HUDEP-2 (cell line): ENCODE measurements around the gene KRT34.

Experiments
- DNase-seq, 76 experiments: peaks; one replicate each; lab custom pipeline; 2025; ENCODE audit not compliant: unreplicated experiment in 76 of 76; lab: John Stamatoyannopoulos, UW

Gene KRT34

DNA sequence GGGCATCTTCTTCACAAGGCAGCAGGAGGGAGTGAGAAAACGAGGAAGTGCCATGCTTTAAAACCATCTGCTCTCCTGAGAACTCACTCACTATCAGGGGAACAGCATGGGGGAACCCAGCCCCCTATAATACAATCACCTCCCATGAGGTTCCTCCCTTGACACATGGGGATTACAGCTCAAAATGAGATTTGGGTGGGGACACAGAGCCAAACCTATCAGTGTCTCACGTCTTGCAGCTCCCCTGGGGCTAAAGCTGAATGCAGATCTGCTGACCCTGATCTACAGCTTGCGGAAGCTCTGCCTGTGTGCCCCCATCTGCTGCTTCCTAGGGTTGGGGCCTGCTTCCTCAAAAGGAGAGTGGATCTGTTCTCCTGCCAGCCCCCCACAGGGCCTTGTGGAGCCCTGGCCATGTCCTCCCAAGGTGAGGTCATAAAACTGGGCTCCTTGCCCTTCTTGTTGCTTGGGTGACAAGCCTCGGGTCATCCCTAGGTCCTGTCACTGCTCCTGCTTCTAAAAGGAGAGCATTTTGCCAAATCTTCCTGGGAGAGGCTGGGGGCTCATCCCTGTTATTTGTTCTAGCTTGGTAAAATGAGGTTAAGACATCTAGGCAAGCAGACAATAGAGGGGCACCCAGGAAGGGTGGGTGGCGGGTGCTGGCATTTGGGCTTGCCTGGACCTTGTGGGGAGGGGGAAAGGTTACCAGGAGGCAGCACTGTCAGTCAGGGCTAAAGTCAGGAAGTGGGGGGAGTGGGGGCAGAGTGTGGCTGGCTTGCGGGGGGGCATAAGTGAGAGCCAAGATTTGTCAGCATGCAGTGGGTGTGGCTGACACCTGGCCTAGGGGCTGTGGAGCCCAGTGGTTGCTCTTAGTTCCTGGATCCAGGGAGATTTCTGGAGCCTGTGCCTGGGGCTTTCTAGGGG is 47.5 kb downstream of the KRT34 start:
- no peak for DNase-seq

DNA sequence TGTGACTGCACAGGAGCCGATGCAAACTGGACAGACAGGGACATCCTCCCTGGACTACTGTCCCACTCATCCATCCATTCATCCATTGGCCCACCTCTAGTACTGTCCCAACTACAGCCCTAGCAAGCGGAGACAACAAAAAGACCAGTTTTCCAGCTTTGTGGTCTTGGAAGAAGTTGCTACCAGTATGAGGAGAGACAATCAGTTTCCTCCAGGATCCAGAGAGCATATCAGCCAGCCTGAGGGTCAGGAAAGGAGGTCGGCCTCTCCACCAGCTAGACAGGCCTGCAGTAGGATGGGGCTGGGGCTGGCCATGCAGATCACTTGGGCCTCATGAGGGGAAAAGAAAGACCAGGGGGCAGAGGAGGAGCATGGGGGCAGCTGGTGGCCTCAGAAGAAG is 48.3 kb downstream of the KRT34 start:
- DNase-seq: no peak

DNA sequence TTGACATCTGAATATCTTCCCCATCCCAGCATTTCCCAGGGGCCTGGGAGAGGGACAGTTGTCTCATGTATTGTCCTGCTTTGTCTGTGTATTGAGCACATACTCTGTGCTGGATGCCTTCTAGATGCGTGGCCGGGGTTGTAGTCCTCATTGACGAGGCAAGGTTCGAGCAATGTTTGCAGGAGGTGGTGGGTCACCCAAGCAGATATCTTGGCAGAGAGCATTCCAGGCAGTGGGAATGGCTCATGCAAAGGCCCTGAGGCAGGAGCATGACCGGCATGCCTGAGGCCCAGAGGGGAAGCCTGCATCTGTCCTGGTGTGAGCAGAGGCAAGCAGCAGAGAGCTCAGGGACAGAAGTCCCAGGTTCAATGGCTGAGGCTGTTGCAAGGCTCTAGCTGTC is 49.0 kb downstream of the KRT34 start:
- no peak for DNase-seq

DNA sequence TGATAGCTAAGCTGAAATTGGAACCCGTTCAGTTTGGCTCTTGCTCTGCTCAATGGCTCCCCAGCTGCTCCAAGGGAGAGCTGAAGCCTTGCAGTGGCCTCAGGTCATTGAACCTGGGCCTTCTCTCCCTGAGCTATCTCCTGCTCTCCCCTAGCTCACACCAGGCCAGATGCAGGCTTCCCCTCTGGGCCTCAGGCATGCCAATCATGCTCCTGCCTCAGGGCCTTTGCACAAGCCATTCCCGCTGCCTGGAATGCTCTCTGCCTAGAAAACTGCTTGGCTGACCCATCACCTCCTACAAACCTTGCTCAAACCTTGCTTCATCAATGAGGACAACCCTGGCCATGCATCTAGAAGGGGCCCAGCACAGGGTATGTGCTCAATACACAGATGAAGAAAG is 49.9 kb downstream of the KRT34 start:
- DNase-seq: no peak

DNA sequence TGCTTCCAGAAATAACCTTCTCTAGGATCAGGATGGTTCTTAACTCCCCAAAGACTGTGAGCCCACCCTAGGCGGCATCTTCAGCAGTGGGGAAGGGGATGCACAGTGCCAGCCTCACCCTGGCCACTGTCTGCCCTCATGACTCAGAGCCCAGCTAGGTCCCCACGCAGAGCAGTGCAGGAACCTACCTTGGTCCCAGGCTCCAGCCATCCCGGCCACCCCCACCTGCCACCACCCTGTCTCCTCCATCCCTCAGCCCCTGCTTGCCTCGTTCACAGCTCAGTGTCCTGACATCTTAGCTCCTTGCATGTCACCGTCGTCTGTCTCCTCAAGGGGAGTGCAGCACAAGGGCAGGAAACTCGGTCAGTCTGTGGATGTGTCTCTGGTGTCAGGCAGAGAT is 50.5 kb downstream of the KRT34 start:
- no peak for DNase-seq

DNA sequence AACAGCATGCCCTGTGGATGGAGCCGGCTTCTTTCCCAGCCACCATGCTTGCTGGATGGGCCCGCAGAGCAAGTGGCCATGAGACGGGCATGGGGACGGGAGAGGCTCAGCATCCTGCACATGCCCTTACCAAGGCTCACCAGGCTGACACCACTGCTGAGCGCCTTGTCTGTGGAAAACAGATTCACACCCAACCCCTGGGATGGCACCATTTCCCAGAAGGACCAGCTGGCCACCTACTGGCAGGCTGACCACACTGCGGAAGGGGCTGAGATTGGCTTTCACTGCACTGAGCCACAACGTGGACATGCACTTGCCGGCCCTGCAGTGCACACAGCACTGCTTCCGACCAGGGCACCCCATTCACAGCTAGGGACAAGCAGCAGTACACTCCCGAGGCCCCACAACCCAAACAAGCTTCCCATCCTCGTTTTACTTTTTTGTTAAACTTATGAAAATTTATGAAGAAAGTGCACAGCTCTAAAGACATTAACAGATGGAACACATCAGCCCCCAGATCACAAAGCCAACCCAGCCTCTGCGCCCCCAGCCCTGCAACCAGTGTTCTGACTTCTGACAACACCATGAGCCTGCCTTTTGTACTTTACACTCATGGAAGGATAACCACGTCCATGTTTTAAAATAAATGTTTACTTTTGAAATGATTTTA is 52.7 kb downstream of the KRT34 start:
- DNase-seq: peak in 22 of 76 experiments; percentile 2 to 49 (median 8)

DNA sequence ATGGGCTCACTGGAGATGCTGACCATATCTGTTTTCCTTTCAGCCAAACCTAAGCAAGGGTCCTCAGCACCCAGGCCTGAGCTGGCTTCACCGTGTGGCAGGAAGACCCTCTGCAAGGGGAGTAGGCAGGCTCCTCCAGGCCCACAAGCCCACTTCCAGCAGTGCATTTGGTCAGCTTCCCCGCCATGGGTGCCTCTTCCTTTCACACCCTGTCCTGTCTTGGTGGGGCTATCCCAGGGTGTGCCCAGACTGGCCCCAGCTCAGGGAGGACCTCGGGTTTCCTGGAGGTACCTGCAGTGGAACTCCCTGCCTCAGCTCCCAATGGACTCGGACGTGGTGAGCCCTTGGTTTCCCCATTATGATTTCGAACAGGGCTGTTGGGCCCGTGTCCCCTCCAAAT is 53.9 kb downstream of the KRT34 start:
- DNase-seq: no peak
